ENCODE results near the gene HPSE2.
"Not testable (repeated sequence)": the region's sequence is repeated elsewhere in the genome, so short reads cannot be mapped to it uniquely, and the experiment has no call there.

HPSE2 gene

DNA sequence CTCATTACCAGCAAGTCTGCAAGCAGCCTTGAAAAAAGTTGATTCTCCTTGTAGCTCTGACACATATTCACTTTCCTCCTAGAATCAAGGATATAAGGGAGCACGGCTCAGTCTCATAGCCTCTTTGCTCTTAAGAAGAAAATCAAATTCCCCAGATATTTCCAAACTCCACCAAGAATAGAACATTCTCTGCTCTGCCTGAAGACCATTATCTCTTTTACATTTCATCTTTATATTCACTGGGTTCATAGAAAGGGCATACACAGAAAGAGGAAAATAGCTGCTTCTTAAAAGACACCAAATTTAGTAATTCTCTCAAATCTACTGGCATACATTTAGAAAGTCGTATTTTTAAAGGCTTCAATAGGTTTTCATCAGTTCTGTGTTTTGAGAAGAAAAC is 92.0 kb downstream of the HPSE2 start:
- no peak for DNase-seq

DNA sequence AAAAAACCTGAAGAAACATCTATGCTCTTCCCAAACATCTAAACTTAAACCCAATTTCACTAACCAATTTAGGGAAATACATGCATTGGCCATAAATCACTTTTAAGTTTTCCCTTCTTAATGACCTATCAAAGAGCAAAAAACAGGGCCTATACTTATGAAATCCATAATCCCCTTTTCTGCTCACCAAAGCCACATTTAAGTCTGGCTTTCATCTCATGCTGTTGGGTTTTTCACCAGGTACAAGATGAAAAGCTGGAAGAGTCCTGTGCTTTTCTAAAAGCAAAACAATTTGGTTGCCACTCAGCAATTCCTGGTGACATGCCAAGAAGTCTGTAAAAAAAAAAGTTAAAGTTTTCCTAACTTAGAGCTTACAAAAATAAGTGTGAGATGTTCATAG is 92.6 kb downstream of the HPSE2 start:
- DNase-seq = no peak

DNA sequence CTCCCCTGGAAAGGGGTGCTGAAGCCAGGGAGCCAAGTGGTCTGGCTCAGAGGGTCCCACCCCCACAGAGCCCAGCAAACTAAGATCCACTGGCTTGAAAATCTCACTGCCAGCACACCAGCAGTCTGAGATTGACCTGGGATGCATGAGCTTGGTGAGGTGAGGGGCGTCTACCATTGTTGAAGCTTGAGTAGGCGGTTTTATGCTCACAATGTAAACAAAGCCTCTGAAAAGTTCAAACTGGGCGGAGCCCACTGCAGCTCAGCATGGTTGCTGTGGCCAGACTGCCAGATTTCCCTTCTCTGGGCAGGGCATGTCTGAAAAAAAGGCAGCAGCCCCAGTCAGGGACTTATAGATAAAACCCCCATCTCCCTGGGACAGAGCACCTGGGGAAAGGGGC is 102.8 kb downstream of the HPSE2 start:
- DNase-seq = not testable (repeated sequence)

- no peak for DNase-seq
Observed at GRCh38 chr10:99125879-99126278, 109.8 kb downstream of the HPSE2 start.

GRCh38 chr10:99124376-99124775 is 111.3 kb downstream of the HPSE2 start:
- no peak for DNase-seq

DNA sequence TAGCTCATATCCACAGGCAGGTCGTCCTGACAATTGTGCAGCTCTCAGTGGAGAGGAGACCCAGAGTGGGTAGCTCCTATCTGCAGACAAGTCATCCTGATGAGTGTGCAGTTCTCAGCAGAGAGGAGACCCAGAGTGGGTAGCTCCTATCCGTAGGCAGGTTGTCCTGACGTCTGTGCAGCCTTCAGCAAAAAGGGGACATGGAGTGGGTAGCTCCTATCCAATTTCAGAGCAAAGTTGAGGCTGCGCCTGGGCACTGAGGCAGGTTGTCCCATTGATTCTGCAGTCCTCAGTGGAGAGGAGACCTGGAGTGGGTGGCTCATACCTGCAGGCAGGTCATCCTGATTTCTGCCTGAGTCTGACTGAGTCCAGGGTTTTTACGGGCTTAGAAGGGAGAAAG is 111.8 kb downstream of the HPSE2 start:
- DNase-seq = no peak

GRCh38 chr10:99123336-99123735 is 112.3 kb downstream of the HPSE2 start:
- no peak for DNase-seq

DNA sequence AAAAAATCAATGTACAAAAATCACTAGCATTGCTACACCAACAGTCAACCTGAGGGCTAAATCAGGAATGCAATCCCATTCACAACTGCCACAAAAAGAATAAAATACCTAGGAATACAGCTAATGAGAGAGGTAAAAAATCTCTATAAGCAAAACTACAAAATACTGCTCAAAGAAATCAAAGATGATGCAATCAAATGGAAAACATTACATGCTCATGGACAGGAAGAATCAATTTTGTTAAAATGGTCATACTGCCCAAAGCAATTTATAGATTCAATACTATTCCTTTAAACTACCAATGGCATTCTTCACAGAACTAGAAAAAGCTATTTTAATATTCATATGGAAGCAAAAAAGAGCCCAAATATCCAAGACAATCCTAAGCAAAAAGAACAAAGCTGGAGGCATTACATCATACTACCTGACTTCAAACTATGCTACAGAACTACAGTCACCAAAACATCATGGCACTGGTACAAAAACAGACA is 116.3 kb downstream of the HPSE2 start:
- no peak for DNase-seq

DNA sequence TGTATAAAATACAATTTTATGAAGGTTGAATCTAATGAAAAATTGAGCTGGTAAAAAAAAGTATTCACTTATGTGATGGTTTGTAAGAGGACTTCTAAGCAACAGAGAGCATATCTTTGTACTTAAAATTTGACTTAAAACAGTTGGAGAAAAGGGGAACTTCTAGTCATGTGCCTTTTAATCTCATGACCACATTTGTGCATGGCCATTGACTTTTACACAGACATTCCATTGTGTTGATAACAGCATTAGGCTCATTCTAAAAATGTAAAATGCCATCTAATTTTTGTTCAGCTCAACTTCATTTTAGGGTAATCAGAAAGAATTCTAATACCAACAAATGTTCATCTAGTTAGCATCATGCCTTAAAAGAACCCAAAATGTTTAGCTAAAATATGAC is 119.9 kb downstream of the HPSE2 start:
- DNase-seq = no peak

GRCh38 chr10:99085358-99085757 is 150.3 kb downstream of the HPSE2 start:
- DNase-seq = no peak

DNA sequence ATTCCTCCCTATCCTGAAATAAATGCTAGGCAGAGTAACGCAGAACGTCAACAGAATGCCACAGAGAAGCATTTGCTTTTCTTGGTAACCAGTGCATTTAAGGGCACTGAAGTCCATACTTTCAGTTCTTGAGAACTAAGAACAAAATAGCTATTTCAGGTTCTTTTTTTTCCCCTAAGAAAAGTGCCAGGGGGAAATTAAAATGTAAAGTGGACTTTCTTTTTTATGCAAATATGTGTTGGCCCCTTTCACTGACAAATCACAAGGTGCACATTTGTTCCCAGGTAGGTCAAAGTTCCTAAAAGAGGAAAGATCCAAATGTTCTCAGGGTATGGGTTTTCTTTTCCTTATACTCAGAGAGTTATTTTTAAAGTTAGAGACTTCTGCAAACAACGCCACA is 151.5 kb downstream of the HPSE2 start:
- DNase-seq = no peak

DNA sequence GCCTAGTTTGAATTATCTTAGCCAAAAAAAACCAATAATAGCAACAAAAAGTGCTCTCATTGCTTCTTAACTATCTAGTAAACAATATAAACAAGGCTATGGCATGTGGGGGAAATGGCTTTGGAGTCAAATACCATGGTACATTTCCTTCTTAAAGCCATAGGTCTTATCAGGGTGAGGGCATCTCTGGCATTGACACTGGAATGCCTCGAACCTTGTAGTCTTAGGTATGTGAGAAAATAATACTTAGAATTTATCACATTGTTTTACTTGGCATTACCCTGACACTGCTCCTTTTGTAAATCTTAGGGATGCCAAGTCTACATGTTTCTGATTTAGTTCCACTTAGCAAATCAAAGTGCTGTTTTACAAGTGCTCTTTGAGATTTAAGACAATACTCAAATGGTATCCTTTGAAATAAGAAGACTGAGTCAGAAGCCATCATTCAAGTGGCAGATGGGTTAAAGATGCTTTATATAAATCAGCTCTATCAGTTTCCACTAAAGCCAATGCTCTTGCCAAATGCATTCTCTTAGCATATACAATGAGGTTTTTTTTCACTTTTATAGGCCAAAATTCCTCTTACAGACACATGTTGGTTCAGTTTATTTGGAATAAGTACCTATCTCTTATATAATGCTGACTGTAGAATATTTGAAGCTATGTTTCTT is 155.2 kb downstream of the HPSE2 start:
- DNase-seq = no peak

DNA sequence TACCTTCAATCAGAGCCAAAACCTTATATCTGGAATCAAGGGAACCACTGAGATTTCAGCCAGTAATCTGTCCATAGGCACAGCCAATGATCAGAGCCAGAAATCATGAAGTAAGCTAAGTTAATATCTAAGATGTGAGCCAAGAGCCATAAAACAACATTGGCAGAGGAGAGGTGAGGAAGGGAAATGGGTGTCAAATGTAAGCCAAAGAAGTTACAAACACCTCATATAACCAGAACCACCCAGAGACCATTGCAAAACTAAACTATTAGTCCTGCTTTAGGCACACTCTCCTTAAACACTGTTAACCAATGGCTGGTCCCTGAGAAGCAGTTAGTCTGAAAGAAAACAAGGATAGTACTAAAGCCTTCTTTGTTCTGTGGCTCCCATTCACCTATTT is 173.1 kb downstream of the HPSE2 start:
- no peak for DNase-seq

DNA sequence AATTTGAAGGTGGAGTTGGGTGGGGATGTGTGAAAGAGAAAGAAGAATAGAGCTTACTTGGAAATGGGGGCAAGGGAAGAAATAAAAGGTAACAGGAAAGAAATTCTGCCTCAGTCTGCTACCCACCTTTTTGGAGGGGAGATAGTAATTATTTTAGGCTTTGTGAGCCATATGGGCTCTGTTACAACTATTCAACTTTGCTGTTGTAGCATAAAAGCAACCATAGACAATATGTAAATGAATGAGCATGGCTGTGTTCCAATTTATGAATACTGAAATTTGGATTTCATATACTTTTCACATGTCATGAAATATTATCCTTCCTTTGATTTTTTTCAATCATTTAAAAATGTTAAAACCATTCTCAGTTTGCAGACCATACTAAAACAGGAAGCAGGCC is 176.9 kb downstream of the HPSE2 start:
- no peak for DNase-seq

DNA sequence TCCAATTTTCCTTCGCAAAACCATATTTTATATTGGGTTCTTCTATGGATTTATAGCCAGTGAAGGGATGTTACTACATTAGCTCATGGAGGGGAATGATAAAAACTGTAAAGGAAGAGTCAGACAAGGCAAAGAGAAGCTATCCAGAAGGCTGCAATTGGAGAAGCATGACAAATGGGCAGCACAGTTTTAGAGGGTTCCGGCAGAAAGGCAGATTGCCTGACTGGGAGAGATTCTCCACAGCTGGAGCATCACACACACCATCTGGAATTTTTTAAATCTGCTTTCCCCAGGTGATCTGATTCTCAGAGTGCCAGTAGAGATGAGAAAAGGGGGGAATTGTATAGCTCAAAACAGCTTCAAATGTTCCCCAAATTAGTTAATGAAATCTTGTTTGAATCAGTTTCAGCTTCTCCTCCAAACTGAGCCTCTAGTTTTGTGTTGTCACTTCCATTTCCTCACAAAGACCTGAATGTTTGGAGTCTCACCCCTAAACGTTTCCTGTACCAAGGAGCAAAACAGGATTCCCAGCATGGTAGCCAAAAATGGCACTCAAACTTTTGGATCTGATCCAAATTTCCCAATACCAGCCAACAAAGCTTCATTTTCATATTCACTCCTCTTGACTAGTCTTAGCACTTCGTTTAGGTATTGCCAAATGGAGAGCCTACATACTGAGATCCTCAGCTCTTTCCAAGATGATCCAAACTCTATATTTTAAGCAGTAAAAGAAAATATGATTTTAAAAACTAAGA is 177.5 kb downstream of the HPSE2 start:
- DNase-seq = no peak

GRCh38 chr10:99045671-99046070 is 190.0 kb downstream of the HPSE2 start:
- no peak for DNase-seq

- no peak for DNase-seq
Observed at GRCh38 chr10:99042051-99042771, 193.4 kb downstream of the HPSE2 start.

- DNase-seq = no peak
Observed at GRCh38 chr10:99041468-99041867, 194.2 kb downstream of the HPSE2 start.

GRCh38 chr10:99013885-99014284 is 221.8 kb downstream of the HPSE2 start:
- no peak for DNase-seq

- no peak for DNase-seq
Observed at GRCh38 chr10:99010286-99010685, 225.4 kb downstream of the HPSE2 start.

GRCh38 chr10:99008054-99008453 is 227.6 kb downstream of the HPSE2 start:
- no peak for DNase-seq

- no peak for DNase-seq
Observed at GRCh38 chr10:99007457-99007856, 228.2 kb downstream of the HPSE2 start.

- no peak for DNase-seq
Observed at GRCh38 chr10:99005254-99005653, 230.4 kb downstream of the HPSE2 start.

- no peak for DNase-seq
Observed at GRCh38 chr10:99004738-99005137, 230.9 kb downstream of the HPSE2 start.

All from CD4-positive, alpha-beta T cell treated with Interleukin-17A for 4 hours (primary cell).